DND-41 (cell line): ENCODE results near the gene DCAF4.

Experiments used
- EZH2 ChIP-seq: IDR thresholded peaks from 3 replicates; pipeline ENCODE4 v1.6.1; 2012; ENCODE audit warnings: borderline replicate concordance, low read depth, mild to moderate bottlenecking, moderate library complexity, low read length, inconsistent platforms; ENCODE audit not compliant: severe bottlenecking
- TF ChIP-seq, protein P1 (sequence below): IDR thresholded peaks from 2 replicates; pipeline ENCODE4 v1.5.1; 2012; ENCODE audit warnings: borderline replicate concordance, low read length, moderate library complexity, mild to moderate bottlenecking; ENCODE audit not compliant: poor library complexity, severe bottlenecking; ENCODE audit errors: extremely low read depth

DNA sequence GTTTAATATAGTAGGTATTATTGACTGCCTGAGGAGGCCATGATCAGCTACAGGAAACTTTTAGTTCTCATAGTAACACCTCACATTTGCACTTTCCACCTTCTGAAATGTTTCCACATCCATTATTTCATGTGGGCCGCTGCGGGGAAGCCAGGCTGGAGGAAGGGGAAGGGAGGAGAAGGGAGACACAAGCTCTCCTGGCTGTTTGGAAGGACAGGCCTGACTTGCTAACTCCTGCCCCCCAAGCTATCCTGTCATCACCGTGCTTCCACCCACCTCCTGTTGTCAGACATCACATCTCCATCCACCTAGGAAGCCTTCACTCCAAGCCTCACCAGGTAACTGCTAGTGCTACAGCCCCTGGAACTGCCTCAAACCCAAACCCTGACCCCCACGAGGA, 41.9 kb upstream of the DCAF4 start:
- TF ChIP-seq, protein P1, sequence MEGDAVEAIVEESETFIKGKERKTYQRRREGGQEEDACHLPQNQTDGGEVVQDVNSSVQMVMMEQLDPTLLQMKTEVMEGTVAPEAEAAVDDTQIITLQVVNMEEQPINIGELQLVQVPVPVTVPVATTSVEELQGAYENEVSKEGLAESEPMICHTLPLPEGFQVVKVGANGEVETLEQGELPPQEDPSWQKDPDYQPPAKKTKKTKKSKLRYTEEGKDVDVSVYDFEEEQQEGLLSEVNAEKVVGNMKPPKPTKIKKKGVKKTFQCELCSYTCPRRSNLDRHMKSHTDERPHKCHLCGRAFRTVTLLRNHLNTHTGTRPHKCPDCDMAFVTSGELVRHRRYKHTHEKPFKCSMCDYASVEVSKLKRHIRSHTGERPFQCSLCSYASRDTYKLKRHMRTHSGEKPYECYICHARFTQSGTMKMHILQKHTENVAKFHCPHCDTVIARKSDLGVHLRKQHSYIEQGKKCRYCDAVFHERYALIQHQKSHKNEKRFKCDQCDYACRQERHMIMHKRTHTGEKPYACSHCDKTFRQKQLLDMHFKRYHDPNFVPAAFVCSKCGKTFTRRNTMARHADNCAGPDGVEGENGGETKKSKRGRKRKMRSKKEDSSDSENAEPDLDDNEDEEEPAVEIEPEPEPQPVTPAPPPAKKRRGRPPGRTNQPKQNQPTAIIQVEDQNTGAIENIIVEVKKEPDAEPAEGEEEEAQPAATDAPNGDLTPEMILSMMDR: no peak
- no peak for TF ChIP-seq EZH2
